HG03442 (cell line): ENCODE measurements around the gene GPR176.

Experiments used
- ATAC-seq: cut with Tn5 transposase; IDR thresholded peaks from one replicate; pipeline ENCODE4 v1.9.1; 2021; ENCODE audit warnings: mild to moderate bottlenecking, moderate library complexity; ENCODE audit not compliant: unreplicated experiment

GPR176 gene

DNA sequence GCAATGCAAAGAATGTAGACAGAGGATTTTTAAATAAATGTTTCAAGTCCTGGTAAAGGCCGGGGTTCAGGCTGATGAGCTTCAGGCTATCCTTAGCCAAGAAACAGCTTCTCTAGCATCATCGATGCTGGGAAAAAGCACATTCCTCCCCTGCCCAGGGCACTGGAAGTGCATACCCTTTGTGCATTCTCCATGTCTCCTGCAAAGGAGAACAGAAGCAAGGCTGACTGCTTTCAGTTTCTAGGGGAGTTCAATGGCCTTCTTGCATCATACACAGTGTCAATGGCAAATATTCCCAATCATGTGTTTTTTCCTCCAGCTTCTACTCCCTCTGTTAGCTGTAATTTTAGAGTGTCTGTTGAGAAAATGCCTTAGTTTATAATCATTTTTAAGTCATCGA, 59.9 kb downstream of the GPR176 start:
- ATAC-seq: no peak

- ATAC-seq: no peak
These were observed 60.4 kb downstream of the GPR176 start for GRCh38 chr15:39859636-39860035.

- no peak for ATAC-seq
These were observed 62.9 kb downstream of the GPR176 start for GRCh38 chr15:39857132-39857531.

DNA sequence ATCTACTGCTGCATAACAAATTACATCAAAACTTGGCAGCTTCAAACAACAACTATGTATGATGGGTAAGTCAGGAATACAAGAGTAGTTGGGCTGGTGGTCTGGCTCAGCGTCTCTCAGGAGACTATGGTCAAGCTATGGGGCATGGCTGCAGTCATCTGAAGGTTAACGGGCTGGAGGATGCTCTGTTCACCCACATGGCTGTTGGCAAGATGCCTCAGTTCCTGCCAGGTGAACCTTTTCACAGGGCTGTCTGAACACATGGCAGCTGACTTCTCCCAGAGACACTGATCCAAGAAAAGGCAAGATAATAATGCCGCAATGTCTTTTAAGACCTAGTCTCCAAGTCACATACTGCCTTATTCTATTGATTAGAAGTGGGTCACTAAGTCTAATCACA, 63.7 kb downstream of the GPR176 start:
- ATAC-seq: no peak

- ATAC-seq: no peak
These were observed 64.7 kb downstream of the GPR176 start for GRCh38 chr15:39855400-39855799.

DNA sequence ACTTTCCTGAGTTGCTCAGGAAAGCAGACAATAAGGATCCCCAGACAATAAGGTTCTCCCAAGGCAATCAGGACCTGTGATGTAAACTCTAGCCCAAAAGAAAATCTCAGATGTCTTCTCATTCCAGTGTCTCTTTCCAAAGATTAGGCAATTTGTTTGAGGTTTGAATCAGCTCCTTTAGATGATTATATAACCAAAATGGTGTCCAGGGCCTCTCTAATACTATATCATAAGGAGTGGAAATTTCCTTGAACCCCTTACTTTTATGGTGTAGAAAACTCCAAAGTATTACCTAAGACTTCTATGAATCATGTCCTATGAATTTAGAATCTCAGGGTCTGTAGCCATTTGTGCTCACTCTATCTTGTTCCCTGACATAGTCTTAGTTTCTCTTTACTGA, 65.9 kb downstream of the GPR176 start:
- ATAC-seq: no peak

DNA sequence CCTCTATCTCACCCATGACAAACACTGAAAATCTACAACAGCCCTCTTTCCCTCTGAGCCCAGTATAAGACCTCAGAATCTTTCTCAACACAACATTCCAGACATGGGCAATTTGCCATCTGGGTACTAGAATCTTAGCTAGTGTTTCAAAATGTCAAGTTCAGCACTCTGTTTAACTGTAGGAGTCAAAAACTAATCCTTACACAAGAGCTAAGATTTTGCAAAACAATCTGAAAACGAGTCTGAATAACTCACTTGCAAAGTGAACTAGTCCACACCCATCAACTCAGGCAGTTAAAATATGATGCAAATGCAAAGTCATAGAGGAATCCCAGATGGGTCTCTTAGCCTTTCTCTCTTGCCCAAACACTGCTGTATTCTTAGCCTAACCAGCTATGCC, 67.8 kb downstream of the GPR176 start:
- no peak for ATAC-seq

GRCh38 chr15:39851500-39852092, 68.5 kb downstream of the GPR176 start:
- no peak for ATAC-seq

- ATAC-seq: no peak
These were observed 69.6 kb downstream of the GPR176 start for GRCh38 chr15:39850436-39850835.

GRCh38 chr15:39846108-39846507, 74.0 kb downstream of the GPR176 start:
- ATAC-seq: no peak

- no peak for ATAC-seq
These were observed 74.5 kb downstream of the GPR176 start for GRCh38 chr15:39845582-39845981.

DNA sequence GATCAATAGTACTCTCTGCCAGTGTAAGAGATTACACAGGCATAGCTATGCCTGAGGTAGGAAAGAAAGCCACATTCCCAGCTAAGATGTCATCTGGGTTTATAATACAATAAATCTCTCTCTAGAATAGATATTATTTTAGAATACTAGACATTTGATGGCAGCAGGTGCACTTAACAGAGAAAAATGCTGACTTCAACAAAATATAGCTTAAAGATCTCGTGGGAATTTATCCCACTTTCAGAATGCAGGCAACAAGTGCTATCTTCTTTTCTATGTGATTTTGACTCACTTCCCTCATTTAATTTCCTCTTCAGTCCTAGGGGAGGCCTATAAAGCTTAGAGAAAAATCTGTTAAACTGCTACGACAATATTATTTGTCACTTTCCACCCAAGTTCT, 76.5 kb downstream of the GPR176 start:
- ATAC-seq: no peak

DNA sequence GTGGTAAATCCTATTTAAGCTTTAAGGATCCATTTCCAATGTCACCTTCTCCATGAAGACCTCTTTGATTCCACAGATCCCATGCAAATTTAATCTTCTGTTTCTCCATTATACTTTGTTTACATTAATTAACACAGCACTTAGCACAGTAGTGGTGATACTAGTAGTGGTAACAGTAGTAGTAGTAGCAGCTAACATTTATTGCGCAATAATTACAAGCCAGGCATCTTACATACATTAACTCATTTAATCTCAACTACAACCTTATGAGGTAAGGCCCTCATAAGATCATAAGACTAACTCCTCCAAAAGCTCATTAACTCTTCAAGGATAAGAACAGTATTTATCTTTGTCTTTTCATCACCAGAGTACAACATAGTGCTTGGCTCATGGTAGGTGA, 82.6 kb downstream of the GPR176 start:
- ATAC-seq: no peak

- ATAC-seq: no peak
These were observed 84.5 kb downstream of the GPR176 start for GRCh38 chr15:39835550-39835949.

DNA sequence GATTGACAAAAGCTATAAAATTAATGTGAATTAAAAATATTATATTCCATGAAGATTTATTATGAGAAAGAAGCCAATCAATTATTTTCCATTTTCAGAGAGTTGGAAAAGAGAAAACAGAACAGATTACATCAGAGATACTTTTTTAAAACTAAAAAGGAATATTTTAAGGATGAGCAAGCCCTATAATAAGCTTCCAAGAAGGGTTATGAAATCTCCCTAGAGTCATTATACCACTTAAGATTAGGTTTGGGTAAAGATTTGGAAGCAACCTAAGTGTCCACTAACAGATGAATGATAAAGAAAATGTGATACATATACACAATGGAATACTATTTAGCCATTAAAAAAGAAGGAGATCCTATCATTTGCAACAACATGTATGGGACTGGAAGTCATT, 85.8 kb downstream of the GPR176 start:
- ATAC-seq: no peak

DNA sequence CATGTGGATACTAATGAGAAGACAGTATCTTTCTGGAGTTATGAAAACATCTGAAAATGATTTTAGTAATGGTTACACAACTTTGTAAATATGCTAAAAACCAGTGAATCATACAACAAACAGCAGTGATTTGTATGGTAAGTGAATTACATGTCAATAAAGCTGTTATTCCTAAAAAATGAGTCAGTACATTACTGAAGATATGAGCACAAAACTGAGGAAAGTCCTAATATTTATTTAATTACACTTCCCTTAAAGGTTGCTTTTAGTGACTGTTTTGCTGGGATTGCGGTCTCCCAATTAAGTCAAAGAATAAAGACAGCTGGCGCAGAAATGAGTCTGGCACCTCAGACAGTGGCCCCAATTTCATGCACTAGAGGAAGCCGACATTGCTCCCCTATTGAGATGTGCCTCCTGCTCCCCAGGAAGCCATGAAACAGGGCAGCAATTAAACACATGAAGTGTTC, 86.5 kb downstream of the GPR176 start:
- no peak for ATAC-seq

- no peak for ATAC-seq
These were observed 89.9 kb downstream of the GPR176 start for GRCh38 chr15:39830166-39830565.

DNA sequence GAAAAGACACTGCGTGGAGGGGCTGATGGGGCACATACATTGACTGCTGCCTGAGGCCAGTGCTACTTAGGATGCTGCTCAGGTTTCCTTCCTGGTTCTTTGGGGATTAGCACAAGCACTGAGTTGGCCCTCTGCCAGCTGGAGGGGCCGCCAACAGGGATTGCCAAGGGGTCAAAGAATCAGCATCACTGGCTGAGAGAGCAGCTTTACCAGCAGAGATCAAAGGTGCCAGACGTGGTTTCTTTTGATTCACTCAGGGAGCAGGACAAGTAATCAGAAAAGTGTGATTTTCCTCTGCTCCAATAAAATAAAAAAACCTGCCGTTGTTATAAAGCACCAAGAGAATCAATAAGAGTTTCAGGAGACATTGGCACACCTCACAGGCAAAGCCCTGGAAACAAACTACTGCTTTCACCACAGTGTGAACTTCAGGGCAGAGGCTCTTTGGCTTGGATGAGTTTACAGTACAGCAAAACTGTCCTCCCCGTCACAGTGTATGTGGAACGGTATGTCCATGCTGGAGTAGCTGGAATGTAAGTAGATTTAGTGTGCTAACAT, 91.6 kb downstream of the GPR176 start:
- ATAC-seq: no peak

- no peak for ATAC-seq
These were observed 93.1 kb downstream of the GPR176 start for GRCh38 chr15:39826975-39827374.

- ATAC-seq: no peak
These were observed 96.4 kb downstream of the GPR176 start for GRCh38 chr15:39823634-39824033.

DNA sequence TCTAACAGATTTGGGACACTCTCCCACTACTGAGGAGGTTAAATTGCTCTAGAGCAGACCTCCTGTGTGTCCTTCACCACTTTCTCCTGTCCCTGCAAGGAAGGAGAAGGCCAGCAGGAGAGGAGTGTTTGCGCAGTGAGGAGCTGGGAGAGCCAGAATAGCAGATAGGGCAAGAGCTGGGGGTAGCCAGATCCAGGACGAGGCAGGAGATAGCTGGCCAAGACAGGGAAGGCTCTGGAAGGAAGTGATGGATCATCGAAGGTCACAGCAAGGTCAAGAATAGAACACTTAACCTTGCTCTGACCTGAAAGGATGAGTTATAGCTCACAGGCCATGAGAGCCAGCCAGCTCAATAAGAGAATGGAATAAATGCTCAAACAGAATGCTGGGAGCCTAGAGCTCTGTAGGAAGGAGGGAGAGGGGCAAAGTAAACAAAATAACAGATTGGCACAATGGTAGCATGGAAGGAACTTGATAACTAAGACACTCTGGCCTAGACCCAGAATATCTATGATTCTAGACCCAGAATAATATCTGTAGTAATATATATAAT, 99.9 kb downstream of the GPR176 start:
- no peak for ATAC-seq

GRCh38 chr15:39819533-39819932, 100.5 kb downstream of the GPR176 start:
- ATAC-seq: no peak

DNA sequence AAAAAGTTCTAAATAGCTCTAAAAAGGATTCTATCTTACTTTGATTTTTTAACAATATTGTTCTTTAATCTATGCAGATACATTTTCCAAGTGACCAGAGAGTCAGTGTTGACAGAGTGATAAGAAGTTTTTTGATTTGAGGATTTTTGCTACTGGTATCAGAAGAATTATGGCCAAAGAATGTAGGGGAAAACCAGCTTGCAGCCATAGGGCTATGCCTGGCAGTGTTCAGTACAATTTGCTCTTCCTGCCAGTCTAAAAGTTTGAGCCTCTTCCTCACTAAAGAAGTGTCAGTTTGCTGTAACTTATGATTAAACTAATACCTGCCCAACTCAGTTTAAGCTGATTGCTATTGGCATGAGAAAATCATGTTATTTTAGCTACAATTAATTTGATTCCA, 102.2 kb downstream of the GPR176 start:
- ATAC-seq: no peak
